Lower leg skin (tissue), 3 donors: Measurements from ENCODE around the gene FGGY.

Experiments
- POLR2A ChIP-seq, 2 donors: fragments of 450-650 bp; IDR thresholded peaks; one replicate each; pipeline ENCODE4 v1.6.1; 2016 to 2017; ENCODE audit warnings: antibody characterized with exemption in 2 of 2, mild to moderate bottlenecking in 1 of 2, moderate library complexity in 1 of 2
- TF ChIP-seq, protein P1 (sequence below), 3 donors: fragments of 450-650 bp; IDR thresholded peaks; one replicate each; pipeline ENCODE4 v1.5.1; 2016; ENCODE audit warnings: antibody characterized with exemption in 3 of 3, mild to moderate bottlenecking in 3 of 3, moderate library complexity in 2 of 3

DNA sequence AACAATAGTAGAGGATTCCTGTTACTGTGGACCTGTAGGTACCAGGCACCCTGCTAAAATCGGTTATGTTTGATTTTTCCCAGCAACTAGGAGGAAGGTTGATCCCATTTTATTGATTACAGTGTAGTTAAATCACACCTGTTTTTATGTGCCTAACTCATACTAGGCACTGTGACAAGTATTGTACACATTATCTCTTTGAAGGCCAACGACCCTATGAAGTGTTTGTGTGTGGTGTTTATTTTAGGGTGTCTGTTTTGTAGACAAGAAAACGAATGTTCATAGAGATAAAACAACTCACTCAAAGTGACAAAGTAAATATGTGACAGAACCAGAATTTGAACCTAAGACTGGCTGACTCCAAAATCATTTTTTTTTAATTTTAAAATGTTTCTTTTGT lies 49.5 kb downstream of the FGGY start:
- TF ChIP-seq, protein P1, sequence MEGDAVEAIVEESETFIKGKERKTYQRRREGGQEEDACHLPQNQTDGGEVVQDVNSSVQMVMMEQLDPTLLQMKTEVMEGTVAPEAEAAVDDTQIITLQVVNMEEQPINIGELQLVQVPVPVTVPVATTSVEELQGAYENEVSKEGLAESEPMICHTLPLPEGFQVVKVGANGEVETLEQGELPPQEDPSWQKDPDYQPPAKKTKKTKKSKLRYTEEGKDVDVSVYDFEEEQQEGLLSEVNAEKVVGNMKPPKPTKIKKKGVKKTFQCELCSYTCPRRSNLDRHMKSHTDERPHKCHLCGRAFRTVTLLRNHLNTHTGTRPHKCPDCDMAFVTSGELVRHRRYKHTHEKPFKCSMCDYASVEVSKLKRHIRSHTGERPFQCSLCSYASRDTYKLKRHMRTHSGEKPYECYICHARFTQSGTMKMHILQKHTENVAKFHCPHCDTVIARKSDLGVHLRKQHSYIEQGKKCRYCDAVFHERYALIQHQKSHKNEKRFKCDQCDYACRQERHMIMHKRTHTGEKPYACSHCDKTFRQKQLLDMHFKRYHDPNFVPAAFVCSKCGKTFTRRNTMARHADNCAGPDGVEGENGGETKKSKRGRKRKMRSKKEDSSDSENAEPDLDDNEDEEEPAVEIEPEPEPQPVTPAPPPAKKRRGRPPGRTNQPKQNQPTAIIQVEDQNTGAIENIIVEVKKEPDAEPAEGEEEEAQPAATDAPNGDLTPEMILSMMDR (IDR thresholded peaks at IDR 0.05): no peak
- no peak for TF ChIP-seq POLR2A (IDR thresholded peaks at IDR 0.05)
